NCI-H1092 (cell line): Measurements from ENCODE around the gene CDKAL1.
"Not testable (repeated sequence)": the region's sequence is repeated elsewhere in the genome, so short reads cannot be mapped to it uniquely, and the experiment has no call there.

Experiments
- DNase-seq: peaks from one replicate; lab custom pipeline; 2025; lab: John Stamatoyannopoulos, UW

The CDKAL1 gene

GRCh38 chr6:20594299-20594853 lies 60.1 kb downstream of the CDKAL1 start:
- DNase-seq, result not testable (repeated sequence)

DNA sequence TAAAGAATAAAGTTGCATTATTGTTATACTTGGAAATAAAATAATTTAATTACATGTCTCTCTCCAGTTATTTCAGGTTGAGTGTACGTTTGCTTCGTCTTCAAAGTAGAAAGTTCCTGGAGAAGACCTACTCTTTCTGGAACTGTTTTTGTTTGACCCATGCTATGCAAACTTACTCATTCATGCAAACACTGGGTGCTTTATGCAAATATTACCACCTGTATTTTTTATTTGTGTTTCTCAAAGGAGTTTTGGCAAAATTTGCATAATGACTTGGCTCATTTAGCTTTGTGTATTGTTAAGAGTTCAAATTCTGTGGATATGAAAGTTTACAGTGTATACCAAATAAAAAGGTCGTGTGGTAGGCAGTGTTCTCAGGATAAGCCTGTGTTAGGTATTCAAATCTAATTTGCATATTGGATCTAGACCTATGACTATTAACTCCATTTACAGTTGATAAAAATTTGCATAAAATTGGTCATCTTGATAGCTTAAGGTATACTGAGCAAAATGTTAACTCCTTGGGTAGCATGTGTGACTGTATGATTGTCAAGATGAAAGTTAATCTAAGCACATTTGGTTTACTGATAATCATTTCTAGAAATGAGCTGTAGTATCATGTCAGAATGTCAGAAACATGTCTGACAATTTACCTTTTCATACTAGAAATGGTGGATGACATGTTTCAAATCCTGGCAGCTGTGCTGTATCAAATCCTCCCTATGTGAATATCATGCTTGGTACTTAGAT lies 65.2 kb downstream of the CDKAL1 start:
- DNase-seq, result no peak

- no peak for DNase-seq
Observed at GRCh38 chr6:20600831-20601230, 66.6 kb downstream of the CDKAL1 start.

- DNase-seq, result no peak
Observed at GRCh38 chr6:20604159-20604558, 69.9 kb downstream of the CDKAL1 start.

- no peak for DNase-seq
Observed at GRCh38 chr6:20605061-20605460, 70.8 kb downstream of the CDKAL1 start.

- DNase-seq, result no peak
Observed at GRCh38 chr6:20605581-20605980, 71.3 kb downstream of the CDKAL1 start.

DNA sequence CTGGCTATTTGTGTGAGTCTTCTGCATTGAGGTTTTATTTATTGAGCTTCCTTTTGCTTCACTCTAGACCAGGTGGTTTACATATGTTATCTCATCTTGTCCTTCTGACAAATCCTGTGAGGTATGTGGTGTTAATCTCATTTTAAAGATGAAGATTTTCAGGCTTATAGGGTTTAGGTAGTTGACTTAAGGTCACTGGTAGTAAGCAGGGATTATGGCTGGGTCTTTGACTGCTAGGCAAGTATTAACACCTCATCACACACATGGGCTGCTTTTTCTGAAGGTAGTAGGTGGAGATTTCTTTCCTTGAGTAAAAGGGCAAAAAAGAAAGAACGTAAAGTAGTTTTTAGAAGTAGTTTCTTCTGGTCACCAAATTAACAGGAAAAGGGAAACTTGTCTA lies 72.6 kb downstream of the CDKAL1 start:
- no peak for DNase-seq

DNA sequence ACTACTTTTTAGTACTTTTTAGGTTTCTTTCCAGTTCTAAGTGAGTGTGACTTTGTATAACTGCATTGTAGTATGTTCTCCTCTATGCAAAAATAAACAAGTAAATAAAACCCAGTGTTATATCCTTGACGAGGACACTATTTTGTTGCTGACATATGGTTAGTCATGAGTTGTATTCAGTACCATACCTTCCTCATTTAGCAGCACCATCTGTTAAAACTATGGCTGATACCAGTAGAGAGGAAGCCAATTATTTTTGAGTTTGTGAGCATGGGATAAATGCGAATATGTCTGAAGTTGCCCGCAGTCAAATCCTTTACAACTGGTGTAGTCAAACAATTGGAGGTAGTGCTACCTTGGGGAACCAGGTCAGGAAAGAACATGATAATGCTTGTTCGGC lies 74.1 kb downstream of the CDKAL1 start:
- DNase-seq, result no peak

DNA sequence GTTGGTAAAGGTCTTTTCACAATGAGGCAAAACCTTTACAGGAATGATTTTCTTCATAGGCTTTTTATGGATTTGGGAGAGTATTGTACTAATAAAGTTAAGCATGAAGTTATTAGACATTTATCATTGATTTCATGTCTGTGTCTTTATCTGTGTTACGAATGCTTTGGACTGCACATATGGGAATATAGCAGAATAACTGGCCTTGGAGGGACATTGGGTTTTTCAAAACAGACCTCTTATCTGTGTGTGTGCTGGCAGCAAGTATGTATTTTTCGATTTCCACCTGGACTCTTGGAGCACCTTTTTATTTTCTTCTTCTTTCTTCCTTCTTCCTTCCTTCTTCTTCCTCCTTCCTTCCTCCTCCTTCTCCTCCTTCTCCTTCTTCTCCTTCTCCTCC lies 74.6 kb downstream of the CDKAL1 start:
- DNase-seq, result no peak

GRCh38 chr6:20609924-20610323 lies 75.7 kb downstream of the CDKAL1 start:
- DNase-seq, result not testable (repeated sequence)

DNA sequence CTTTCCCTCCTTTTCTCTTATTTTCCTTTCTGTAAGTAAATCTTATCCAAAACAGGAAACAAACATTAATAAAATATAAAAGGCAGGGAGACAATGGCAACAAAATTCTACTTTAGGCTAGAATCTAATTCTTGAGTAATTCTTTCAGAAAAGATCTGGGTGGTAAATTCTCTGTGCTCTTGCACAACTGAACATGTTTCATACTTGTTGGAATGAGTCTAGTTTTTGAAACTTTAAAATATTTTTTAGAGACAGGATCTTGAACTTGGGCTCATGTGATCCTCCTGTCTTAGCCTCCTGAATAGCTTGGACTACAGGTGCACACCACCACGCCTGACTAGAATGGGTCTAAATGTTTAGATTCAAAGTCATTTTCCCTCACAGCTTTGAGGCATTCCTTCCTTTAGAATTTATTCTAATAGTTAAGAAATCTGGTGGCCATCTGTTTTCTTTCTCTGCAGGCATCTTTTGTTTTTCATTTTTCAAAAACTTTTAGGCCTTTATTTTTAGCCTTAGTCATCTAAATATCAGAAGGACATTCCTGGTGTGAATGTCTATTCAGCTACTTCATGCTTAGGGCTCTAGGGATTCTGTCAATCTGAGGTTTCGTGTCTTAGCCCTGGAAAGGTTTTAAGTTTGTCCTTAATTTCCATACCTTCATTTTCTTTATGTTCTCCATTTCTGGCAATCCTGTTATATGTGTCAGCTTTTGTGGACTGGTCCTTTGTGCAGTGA lies 76.5 kb downstream of the CDKAL1 start:
- no peak for DNase-seq

- not testable (repeated sequence) for DNase-seq
Observed at GRCh38 chr6:20617537-20617936, 83.3 kb downstream of the CDKAL1 start.

DNA sequence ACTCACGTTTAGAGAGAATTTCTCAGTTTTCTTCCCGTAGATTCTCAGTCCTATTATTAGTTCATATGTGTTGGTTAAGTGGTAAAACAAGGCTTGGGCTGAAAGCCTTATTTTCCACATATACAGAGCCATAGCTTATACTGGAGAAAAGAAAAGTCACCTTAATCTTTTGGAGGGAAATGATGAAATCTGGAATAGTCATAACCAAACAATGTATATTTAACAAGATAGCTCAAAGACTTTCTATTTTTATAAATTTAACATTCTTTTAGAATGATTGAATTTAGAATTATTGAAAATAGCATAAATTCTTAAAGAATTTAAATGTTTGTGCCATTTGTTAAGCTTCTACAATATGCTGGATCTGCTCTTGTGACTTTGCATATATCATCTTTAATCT lies 85.8 kb downstream of the CDKAL1 start:
- no peak for DNase-seq

DNA sequence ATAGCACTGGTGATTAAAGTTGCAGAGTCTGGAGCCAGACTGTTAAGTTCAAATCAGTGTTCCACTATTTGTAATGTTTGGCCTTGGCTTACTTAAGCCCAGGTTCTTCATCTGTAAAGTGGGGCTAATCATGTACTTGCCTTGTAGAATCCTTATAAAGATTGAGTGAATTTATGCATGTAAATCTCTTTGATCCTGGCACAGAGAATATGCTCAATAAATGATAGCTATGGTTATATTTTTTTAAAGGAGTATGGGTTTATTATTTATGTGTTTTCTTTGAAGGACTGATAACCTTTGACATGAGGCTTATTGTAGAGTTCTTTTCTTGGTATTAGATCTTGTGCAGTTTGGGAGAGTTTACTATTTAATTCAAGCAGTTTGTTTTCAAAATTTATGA lies 89.5 kb downstream of the CDKAL1 start:
- DNase-seq, result no peak

DNA sequence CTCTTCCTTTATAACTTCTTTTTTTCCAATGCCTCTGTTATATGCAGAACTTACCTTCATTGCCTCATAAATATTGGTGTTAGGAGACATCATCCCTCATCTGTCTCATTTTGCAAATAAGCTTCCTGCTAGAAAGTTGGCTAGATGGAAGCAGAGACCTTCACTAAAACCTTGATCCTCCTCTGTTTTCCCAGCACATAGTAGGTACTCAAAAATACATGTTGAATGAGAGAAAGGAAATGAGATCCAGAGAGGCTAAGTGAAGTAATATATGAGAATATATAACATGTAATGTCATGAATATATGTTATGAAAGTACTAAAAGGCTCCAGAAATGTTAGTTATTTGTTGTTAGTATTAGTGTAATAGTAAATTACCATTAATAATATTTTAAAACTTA lies 91.9 kb downstream of the CDKAL1 start:
- no peak for DNase-seq

- no peak for DNase-seq
Observed at GRCh38 chr6:20629509-20629908, 95.3 kb downstream of the CDKAL1 start.

- DNase-seq, result no peak
Observed at GRCh38 chr6:20630136-20630535, 95.9 kb downstream of the CDKAL1 start.

GRCh38 chr6:20630617-20631548 lies 96.6 kb downstream of the CDKAL1 start:
- no peak for DNase-seq

- no peak for DNase-seq
Observed at GRCh38 chr6:20631549-20631924, 97.3 kb downstream of the CDKAL1 start.

DNA sequence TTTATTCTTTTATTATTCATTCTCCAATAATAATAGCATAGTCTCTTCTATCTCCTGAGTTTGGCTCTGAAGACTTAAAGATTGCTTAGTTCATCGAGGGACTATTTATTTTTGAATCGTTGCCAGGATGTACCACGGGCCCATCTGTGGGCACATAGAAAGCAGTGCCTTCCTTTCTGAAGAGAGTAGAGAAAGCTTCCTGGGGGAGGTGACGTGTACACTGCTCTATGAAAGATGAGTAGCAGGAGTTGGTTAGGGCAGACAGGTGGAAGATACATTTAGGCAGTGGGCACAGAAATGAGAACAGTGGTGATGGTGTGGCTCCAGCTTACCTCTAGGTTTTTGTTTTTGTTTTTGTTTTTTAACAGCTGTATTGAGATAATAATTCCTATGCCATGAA lies 98.4 kb downstream of the CDKAL1 start:
- no peak for DNase-seq

DNA sequence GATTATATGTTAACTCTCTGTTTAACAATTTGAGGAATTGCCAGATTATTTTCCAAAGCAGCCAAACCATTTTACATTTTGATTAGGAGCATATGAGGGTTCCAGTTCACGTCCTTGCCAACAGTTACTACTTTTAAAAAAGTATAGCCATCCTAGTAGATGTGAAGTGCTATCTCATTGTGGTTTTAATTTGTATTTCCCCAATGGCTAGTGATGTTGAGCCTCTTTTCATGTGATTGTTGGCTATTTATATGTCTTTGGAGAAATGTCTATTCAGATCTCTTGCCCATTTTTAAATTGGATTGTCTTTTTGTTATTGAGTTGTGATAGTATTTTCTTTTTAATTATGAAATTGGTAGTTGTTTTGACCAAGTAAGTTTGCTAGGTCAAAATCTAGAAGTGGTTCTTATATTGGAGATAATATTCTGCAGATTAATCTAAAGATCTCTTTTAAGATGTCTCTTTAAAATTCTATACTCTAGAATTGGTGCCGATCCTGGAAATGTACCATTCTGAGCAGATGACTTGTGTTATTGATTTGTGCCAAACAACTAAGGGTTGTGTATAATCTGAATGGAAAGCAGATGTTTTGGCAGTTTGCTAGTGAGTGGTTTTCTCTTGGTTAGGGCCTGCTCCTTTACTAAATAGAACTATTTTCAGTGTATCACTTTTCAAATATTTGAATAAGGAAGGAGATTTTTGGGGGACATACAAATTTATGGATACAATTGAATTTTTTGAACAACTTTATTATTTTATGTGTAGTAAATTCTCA lies 99.5 kb downstream of the CDKAL1 start:
- no peak for DNase-seq
